AG09309 (cell line): ENCODE results near the gene RNF220.

Experiments
- DNase-seq: peaks from one replicate; pipeline ENCODE4 v3.0.0-alpha.2; 2010; ENCODE audit warnings: low read depth
- H3K4me3 ChIP-seq: 2 replicates; pipeline ENCODE4 v1.5.1; 2011; ENCODE audit warnings: mild to moderate bottlenecking, low read depth, low read length, moderate library complexity; ENCODE audit not compliant: control insufficient read depth
- CTCF ChIP-seq: IDR thresholded peaks from 2 replicates; pipeline ENCODE4 v1.5.1; 2011; ENCODE audit warnings: mild to moderate bottlenecking, low read depth, low read length, inconsistent platforms; ENCODE audit not compliant: insufficient read depth, control insufficient read depth; ENCODE audit errors: missing control alignments

RNF220 gene

GRCh38 chr1:44581205-44581604, 176.2 kb downstream of the RNF220 start:
- DNase-seq, result no peak
- no peak overlapping the region for H3K4me3 ChIP-seq
- no peak for TF ChIP-seq CTCF

GRCh38 chr1:44584167-44584566, 179.1 kb downstream of the RNF220 start:
- no peak for DNase-seq
- TF ChIP-seq CTCF, result no peak
- H3K4me3 ChIP-seq, result no peak overlapping the region

GRCh38 chr1:44585315-44585920, 180.4 kb downstream of the RNF220 start:
- no peak for DNase-seq
- no peak for TF ChIP-seq CTCF
- H3K4me3 ChIP-seq, result no peak overlapping the region

GRCh38 chr1:44587796-44588460, 182.9 kb downstream of the RNF220 start:
- no peak for TF ChIP-seq CTCF
- DNase-seq, result no peak
- no peak overlapping the region for H3K4me3 ChIP-seq

GRCh38 chr1:44588551-44589210, 183.6 kb downstream of the RNF220 start:
- no peak for DNase-seq
- TF ChIP-seq CTCF, result no peak
- no peak overlapping the region for H3K4me3 ChIP-seq

GRCh38 chr1:44590475-44590874, 185.4 kb downstream of the RNF220 start:
- no peak for TF ChIP-seq CTCF

GRCh38 chr1:44591381-44591780, 186.3 kb downstream of the RNF220 start:
- no peak for TF ChIP-seq CTCF
- DNase-seq, result no peak
- H3K4me3 ChIP-seq, result no peak overlapping the region

More at GRCh38 chr1:44590475-44590874, 185.4 kb downstream of the RNF220 start:
- H3K4me3 ChIP-seq, result no peak overlapping the region
- DNase-seq, result no peak
